GM21515 (cell line): ENCODE data around the gene SYTL2.

Source experiments
- ATAC-seq: cut with Tn5 transposase; IDR thresholded peaks from one replicate; pipeline ENCODE4 v1.9.1; 2021; ENCODE audit not compliant: unreplicated experiment

The SYTL2 gene

GRCh38 chr11:85764796-85765195 lies 46.1 kb downstream of the SYTL2 start:
- no peak for ATAC-seq

GRCh38 chr11:85762226-85762625 lies 48.7 kb downstream of the SYTL2 start:
- ATAC-seq, result no peak

GRCh38 chr11:85759915-85760314 lies 51.0 kb downstream of the SYTL2 start:
- ATAC-seq, result no peak

GRCh38 chr11:85758480-85759039 lies 52.4 kb downstream of the SYTL2 start:
- ATAC-seq, result no peak

- no peak for ATAC-seq
Measured at GRCh38 chr11:85758026-85758425, 52.9 kb downstream of the SYTL2 start.

- ATAC-seq, result no peak
Measured at GRCh38 chr11:85756401-85757200, 54.3 kb downstream of the SYTL2 start.

GRCh38 chr11:85755701-85756100 lies 55.2 kb downstream of the SYTL2 start:
- no peak for ATAC-seq

- no peak for ATAC-seq
Measured at GRCh38 chr11:85755285-85755684, 55.7 kb downstream of the SYTL2 start.

- no peak for ATAC-seq
Measured at GRCh38 chr11:85752890-85753581, 57.9 kb downstream of the SYTL2 start.

GRCh38 chr11:85752201-85752889 lies 58.6 kb downstream of the SYTL2 start:
- ATAC-seq, result no peak

- no peak for ATAC-seq
Measured at GRCh38 chr11:85751724-85752123, 59.2 kb downstream of the SYTL2 start.

- ATAC-seq, result no peak
Measured at GRCh38 chr11:85750646-85751045, 60.3 kb downstream of the SYTL2 start.

- no peak for ATAC-seq
Measured at GRCh38 chr11:85749884-85750283, 61.1 kb downstream of the SYTL2 start.

GRCh38 chr11:85749287-85749834 lies 61.6 kb downstream of the SYTL2 start:
- no peak for ATAC-seq

GRCh38 chr11:85748455-85748891 lies 62.5 kb downstream of the SYTL2 start:
- ATAC-seq, result no peak

- ATAC-seq, result no peak
Measured at GRCh38 chr11:85746670-85747069, 64.3 kb downstream of the SYTL2 start.

- ATAC-seq, result no peak
Measured at GRCh38 chr11:85745626-85746025, 65.3 kb downstream of the SYTL2 start.

- no peak for ATAC-seq
Measured at GRCh38 chr11:85742873-85743275, 68.1 kb downstream of the SYTL2 start.

- no peak for ATAC-seq
Measured at GRCh38 chr11:85742348-85742747, 68.6 kb downstream of the SYTL2 start.

GRCh38 chr11:85740481-85741400 lies 70.2 kb downstream of the SYTL2 start:
- ATAC-seq, result no peak
